Measurements from ENCODE around the gene ANGPTL2.

Gene ANGPTL2

GRCh38 chr9:127136081-127136879, 13.8 kb upstream of the ANGPTL2 start:
- DNase-seq, result no peak

DNA sequence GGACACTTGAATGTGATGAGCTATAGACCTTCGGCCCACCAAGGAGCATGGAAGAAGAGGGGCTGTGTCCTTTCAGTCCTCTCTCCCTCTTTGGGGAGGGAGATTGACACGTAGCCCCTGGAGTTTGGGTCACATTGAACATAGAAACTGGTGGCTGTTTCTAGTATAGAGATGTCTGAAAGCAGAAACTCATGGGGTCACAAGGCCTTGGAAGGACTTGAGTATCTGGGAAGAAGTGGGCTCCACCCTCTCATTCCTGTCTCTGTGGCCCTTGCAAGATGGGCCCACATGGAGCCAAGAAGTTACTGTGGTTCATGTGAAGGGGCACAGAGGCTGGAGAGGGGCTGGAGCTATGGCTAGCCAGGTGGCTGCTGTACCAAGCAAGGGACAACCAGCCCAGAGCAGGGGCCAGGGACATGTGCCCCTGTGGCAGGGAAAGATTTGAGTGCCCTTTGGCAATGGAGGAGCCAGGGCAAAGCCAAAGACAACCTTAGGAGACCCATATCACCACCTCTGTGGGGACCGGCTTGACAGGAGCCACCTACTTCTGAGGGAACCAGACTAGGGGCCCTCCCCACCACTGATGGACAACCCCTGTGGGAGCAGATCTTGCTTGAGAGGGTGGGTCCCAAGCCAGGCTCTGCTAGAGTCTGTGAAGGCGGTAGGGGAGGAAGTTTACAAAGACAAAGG, 12.8 kb upstream of the ANGPTL2 start:
- no peak for DNase-seq

DNA sequence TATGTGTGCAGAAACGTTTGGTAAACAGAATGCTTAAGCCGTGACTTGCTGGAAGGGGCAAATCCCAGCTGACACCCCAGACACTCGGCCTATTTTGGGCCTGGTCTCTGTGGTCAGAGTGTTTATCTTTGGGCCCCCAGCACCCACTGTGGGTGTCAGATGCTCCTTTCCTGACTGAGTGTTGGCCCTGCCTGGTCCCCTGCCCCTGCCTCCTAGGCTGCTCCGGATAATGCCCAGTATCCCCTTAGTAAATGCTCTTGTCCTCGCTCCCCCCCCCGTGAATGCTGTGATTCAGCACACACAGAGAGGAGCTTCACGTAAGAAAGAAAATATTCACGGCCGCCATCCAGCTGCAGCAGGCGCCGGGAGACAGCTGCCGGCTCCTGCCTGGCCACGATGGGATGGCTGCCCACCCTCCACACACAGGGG, 11.3 kb upstream of the ANGPTL2 start:
- peak; percentile 26 to 67 for DNase-seq

GRCh38 chr9:127132921-127133647, 10.6 kb upstream of the ANGPTL2 start:
- peak; percentile 31 to 55 for DNase-seq

GRCh38 chr9:127132375-127132774, 9.9 kb upstream of the ANGPTL2 start:
- no peak for DNase-seq

- no peak for DNase-seq
Observed at GRCh38 chr9:127131871-127132270, 9.4 kb upstream of the ANGPTL2 start.

GRCh38 chr9:127130661-127131538, 8.5 kb upstream of the ANGPTL2 start:
- DNase-seq, result peak; percentile 80 to 82

GRCh38 chr9:127130235-127130634, 7.8 kb upstream of the ANGPTL2 start:
- DNase-seq, result no peak

- no peak for DNase-seq
Observed at GRCh38 chr9:127129718-127130085, 7.3 kb upstream of the ANGPTL2 start.

DNA sequence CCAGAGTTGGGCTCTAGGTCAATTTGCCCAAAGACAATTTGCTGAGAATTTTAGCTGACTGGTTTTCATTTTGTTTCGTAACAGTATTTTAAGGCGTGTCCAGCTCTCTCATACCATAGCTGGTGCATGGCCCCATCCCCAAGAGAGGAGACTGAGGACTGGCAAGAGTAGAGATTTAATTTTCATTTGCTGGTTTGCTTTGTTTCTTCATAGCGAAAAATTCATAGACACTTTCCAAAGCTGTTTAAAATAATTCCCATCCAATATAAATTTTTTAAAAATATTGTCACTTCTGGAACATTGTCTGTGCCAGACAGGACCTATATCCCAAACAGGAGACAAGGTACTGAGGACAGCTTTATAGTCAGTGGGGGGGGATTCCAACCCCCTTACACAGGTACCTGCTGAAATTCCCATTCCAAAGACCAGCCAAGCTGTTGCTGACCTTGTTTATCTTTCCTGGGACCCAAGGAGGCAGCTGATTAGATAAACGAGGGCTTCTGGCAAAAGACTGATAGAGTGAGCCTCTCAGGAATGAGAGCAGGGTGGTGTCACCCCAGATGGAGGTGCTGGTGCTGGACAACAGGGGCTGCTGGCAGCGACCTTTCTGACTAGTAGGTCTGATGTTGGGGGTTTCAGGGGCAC, 6.8 kb upstream of the ANGPTL2 start:
- no peak for DNase-seq

GRCh38 chr9:127128341-127129072, 6.1 kb upstream of the ANGPTL2 start:
- no peak for DNase-seq

DNA sequence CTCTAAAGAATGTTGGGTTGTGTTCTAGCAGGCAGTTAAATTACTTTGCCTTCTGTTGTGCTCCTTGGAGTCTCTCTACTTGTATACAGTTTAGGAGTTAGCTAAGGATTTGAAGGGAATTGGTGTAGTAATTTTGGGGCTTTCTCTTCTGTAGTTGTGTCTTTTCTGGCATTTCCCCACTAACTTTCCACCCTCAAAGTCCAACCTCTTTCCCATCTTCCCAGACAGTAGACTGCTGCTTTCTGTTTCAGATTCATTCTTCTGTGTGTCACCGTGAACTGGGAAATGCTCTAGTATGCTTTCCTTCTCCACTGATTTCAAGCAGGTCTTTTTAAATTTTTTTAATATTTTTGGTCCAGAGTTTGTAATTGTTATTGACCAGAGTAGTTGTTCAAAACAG, 4.5 kb upstream of the ANGPTL2 start:
- DNase-seq, result no peak

GRCh38 chr9:127124792-127125191, 2.4 kb upstream of the ANGPTL2 start:
- DNase-seq, result no peak

- no peak for DNase-seq
Observed at GRCh38 chr9:127124111-127124531, 1.7 kb upstream of the ANGPTL2 start.

DNA sequence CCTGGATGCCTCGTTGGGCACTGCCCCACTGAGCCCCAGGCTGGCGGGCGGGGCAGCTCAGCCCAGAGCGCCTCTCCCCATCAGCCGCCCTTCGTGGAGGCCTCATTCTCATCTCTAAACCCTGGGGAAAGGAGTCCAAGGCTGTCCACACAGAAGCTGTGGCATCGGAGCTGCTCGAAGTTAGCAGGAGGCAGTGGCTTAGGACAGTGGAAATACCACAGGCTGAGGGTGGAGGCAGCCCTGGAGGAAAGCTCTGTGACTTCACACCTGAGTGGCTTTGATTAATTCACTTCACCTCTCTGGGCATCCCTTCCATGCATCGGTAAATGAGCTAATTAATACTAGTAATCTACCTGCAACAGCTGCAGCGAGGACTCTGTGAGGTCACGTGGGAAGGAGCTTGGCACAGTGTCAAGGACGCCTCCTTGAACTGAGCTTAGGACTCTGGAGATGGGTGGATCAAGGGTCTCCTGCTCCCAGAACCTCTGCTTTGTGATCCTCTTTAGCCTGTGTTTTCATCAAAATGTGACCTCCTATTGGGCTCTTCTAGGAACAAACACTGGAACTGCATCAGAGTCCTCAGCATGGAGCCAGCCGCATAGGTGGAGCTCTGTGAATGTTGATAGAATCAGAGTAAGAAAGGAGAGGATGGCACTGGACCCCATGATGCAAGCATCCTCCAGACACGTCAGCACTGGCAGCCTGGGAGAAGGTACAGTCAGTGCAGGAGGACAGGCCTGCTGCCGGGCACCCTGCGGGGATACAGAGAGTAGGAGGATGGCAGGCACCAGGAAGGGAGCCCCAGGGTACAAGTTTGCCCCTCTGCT, 842 bp upstream of the ANGPTL2 start:
- DNase-seq, result peak in 1 of 2 experiments; percentile 42

GRCh38 chr9:127121628-127122175, 733 bp downstream of the ANGPTL2 start:
- DNase-seq, result peak in 1 of 2 experiments; percentile 14

- DNase-seq, result no peak
Observed at GRCh38 chr9:127119320-127119709, 3.1 kb downstream of the ANGPTL2 start.

DNA sequence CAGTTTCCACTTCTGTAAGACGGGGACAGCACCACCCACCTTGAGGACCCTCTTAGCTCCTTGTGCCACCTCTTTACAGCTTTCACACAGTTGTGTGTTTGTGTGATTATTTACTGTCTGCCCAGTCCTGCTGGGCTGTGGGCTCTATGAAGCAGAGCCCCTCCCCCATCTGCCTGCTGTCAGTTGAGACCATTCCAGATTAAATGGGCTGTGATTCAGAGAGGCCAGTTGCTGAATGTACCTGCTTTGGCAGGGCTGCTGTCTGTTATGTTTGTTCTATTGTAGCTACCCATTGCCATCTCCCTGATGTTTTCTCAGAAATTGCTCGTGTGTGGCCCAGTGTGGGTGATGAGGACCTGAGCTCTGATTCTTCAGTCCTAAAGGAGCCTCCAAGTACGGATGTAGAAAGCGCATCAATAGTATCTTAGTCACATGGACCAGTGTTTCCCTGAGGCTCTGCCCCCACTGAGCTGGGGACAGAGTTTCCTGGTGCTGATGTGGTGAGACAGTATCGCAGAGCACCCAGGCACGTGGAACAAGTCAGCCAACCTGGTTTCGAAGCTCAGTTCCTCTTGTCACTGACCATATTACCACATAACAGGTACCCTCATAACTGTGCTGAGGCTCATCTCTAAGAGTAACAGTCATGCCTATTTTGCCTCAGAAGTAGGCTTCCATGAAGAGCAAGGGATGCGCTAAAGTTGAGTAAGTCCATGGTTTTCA, 3.7 kb downstream of the ANGPTL2 start:
- no peak for DNase-seq

DNA sequence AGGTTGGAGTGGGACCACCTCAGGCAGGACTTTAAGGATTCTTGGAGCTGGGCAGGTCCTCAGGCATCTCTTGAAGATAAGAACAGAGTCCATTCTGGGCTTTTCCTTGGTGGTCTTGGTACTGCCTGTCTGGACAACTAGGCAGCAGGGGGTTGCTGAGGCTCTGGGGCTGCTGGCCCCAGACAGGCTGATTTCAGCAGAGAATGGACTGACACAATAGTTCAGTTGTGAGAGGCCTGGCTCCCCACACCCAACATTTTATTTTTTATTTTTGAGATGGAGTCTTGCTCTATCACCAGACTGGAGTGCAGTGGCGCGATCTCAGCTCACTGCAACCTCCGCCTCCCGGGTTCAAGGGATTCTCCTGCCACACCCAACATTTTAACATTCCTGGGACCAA, 4.6 kb downstream of the ANGPTL2 start:
- DNase-seq, result no peak
